Epithelial cell of umbilical artery (primary cell): ENCODE results near the gene ARHGAP1. TPM values are rescaled to one million over a fixed set of nuclear protein-coding genes. Genes with fewer than 3 reads are reported as not detected.

ENCODE experiments used
- total RNA-seq: library from RNA; depleted of rRNA; stranded (reverse); fragments of >200 nt; gene quantifications from 2 replicates; pipeline ENCODE4 v1.2.3, GENCODE V29; 2014

Gene ARHGAP1
- total RNA-seq, result 14.9 and 17.3 TPM in 2 replicates

GRCh38 chr11:46700241-46701077 lies at the start of gene ARHGAP1, which contains the start of gene ZNF408:
TSS of gene ARHGAP1 (minus strand) at chr11:46700619. CDS start at chr11:46696107, 4,512 bp downstream.
TSS of gene ZNF408 (plus strand) at chr11:46701031. CDS start at chr11:46701048, 17 bp downstream.

GRCh38 chr11:46719048-46719542 lies 18.7 kb upstream of the ARHGAP1 start, which contains the start of gene F2:
TSS of gene F2 (plus strand) at chr11:46719213. CDS start at chr11:46719236, 23 bp downstream.

Other genes starting within 250 kb of the ARHGAP1 start
- 16.9 and 17.5 TPM in 2 replicates for gene AMBRA1, start 106.6 kb downstream of the ARHGAP1 start, total RNA-seq
- gene HARBI1, start 83.4 kb downstream of the ARHGAP1 start, total RNA-seq, result 3.9 and 4.1 TPM in 2 replicates
- 45.1 and 49.0 TPM in 2 replicates for gene ATG13, start 83.1 kb downstream of the ARHGAP1 start, total RNA-seq
- gene ZNF408, start 412 bp upstream of the ARHGAP1 start, total RNA-seq, result 4.4 and 7.8 TPM in 2 replicates
- gene F2, start 18.6 kb upstream of the ARHGAP1 start, total RNA-seq, result not detected in 2 replicates
- gene CKAP5, start 145.7 kb upstream of the ARHGAP1 start, total RNA-seq, result 65.3 and 74.0 TPM in 2 replicates
- 0.46 and 0.65 TPM in 2 replicates for gene LRP4, start 217.9 kb upstream of the ARHGAP1 start, total RNA-seq
- gene CSTPP1, start 236.1 kb upstream of the ARHGAP1 start, total RNA-seq, result 13.1 and 15.3 TPM in 2 replicates